Measurements from ENCODE around the gene PTPRN2. TPM values are rescaled to one million over a fixed set of nuclear protein-coding genes. Genes with fewer than 3 reads are reported as not detected.

Gene PTPRN2
- total and polyA plus RNA-seq, 2 of the 13 experiments (the other 11 are each of a cell fraction or from before 2014, with no cell fraction given): 2.5 to 24.2 TPM

- TF ChIP-seq MXD1 (CRISPR knock-in tag; IDR thresholded peaks at IDR 0.05): no peak
- TF ChIP-seq PRPF4 (IDR thresholded peaks at IDR 0.05; ENCODE audit: low read depth, low read length, poor library complexity, severe bottlenecking): no peak
- no peak for TF ChIP-seq TSC22D2 (CRISPR knock-in tag; IDR thresholded peaks at IDR 0.05; ENCODE audit: borderline replicate concordance)
Measured at GRCh38 chr7:158391541-158391940, 196.1 kb downstream of the PTPRN2 start (continued).

GRCh38 chr7:158391141-158391540 lies 196.5 kb downstream of the PTPRN2 start:
- H3K4me3 ChIP-seq (replicated peaks in 1 of 3; ENCODE audit: insufficient read depth in 1 of 3, low read depth in 2 of 3, low read length in 3 of 3): no peak overlapping the region
- ATAC-seq: no peak
- H3K9ac ChIP-seq (ENCODE audit: insufficient read depth, low read depth, low read length): no peak overlapping the region
- ChIA-PET CTCF (ENCODE audit: low intra/inter-chr PET ratio, low total read pairs) (no interaction called here), POLR2A (no interaction called here)
- peaks cover 89% of the 10 kb centered on the region for H4K20me1 ChIP-seq (ENCODE audit: insufficient read depth, low read length)
- peaks cover 11% of the 10 kb centered on the region for H3K4me1 ChIP-seq (ENCODE audit: insufficient read depth, low read length)
- H2AFZ ChIP-seq (ENCODE audit: low read length): no peak overlapping the region
- intact Hi-C loops (cut with micrococcal nuclease; ENCODE audit: unreplicated experiment): no loop called here
- H3K4me2 ChIP-seq (ENCODE audit: low read depth, low read length): no peak overlapping the region
- H3K27ac ChIP-seq (ENCODE audit: extremely low read length, insufficient read depth, low read length): no peak overlapping the region
- WGBS (ENCODE audit: low lambda C conversion rate): 100% methylated on average over 4 of the region's 12 CpGs
- H3K36me3 ChIP-seq (replicated peaks in 1 of 2; ENCODE audit: control insufficient read depth in 1 of 2, insufficient read depth in 2 of 2, low read length in 2 of 2): no peaks in the 10 kb centered on the region; a peak in 1 of 5 replicates
- no peak for DNase-seq (ENCODE audit: low spot score)
- no peak for FAIRE-seq
- in situ Hi-C loops (cut with HindIII; ENCODE audit: extremely low pct_ligation_motif_present, low pct_unique_long_range_greater_than_20kb): no loop called here
- no peaks in the 10 kb centered on the region for H3K9me3 ChIP-seq (ENCODE audit: low read length)
- TF ChIP-seq ZNF383 (CRISPR knock-in tag; IDR thresholded peaks at IDR 0.05; ENCODE audit: borderline replicate concordance) (no peak), ZNF121 (CRISPR knock-in tag; IDR thresholded peaks at IDR 0.05) (no peak), TRIM24 (CRISPR knock-in tag; IDR thresholded peaks at IDR 0.05) (no peak), EED (CRISPR knock-in tag; IDR thresholded peaks at IDR 0.05) (no peak), ZNF7 (CRISPR knock-in tag; IDR thresholded peaks at IDR 0.05) (no peak), ZGPAT (CRISPR knock-in tag; IDR thresholded peaks at IDR 0.05) (no peak), KLF12 (CRISPR knock-in tag; IDR thresholded peaks at IDR 0.05; ENCODE audit: borderline replicate concordance) (no peak), ZNF337 (CRISPR knock-in tag; IDR thresholded peaks at IDR 0.05; ENCODE audit: borderline replicate concordance, low read depth) (no peak)
- BruUV-seq (replicated peaks): no TSS peak
- no peaks in the 10 kb centered on the region for H3K27me3 ChIP-seq (ENCODE audit: control insufficient read depth in 1 of 2, insufficient read depth in 2 of 2, low read length in 2 of 2)
- H3K79me2 ChIP-seq (ENCODE audit: insufficient read depth, low read length): no peaks in the 10 kb centered on the region
